Effector memory CD8-positive, alpha-beta T cell (primary cell): ENCODE measurements around the gene HTR5A.
"Not testable (repeated sequence)": the region's sequence is repeated elsewhere in the genome, so short reads cannot be mapped to it uniquely, and the experiment has no call there.

ENCODE experiments used
- ATAC-seq: fragments of 150-1000 bp; cut with Tn5 transposase; replicated peaks from 2 replicates; pipeline ENCODE4 v1.10.0; 2021; ENCODE audit warnings: mild to moderate bottlenecking, moderate library complexity
- DNase-seq, 3 experiments: peaks; one replicate each; pipeline ENCODE4 v3.0.0; 2021
- H3K27ac Mint-ChIP-seq, 2 donors: one replicate each; pipeline ENCODE4 v1.8.0; 2022; ENCODE audit warnings: mild to moderate bottlenecking in 2 of 2, mixed read lengths in 2 of 2, moderate library complexity in 2 of 2
- H3K27me3 Mint-ChIP-seq, 2 donors: one replicate each; pipeline ENCODE4 v1.8.0; 2022; ENCODE audit warnings: mixed read lengths in 2 of 2
- H3K36me3 Mint-ChIP-seq: one replicate; pipeline ENCODE4 v1.8.0; 2022; ENCODE audit warnings: mild to moderate bottlenecking, moderate library complexity, mixed read lengths; ENCODE audit not compliant: insufficient read depth
- H3K4me1 Mint-ChIP-seq, 2 donors: one replicate each; pipeline ENCODE4 v1.8.0; 2022; ENCODE audit warnings: low read depth in 2 of 2, mixed read lengths in 2 of 2
- H3K4me3 Mint-ChIP-seq, 2 donors: one replicate each; pipeline ENCODE4 v1.8.0; 2022; ENCODE audit warnings: mild to moderate bottlenecking in 2 of 2, mixed read lengths in 2 of 2, moderate library complexity in 2 of 2
- H3K9me3 Mint-ChIP-seq, 2 donors: one replicate each; pipeline ENCODE4 v1.8.0; 2022; ENCODE audit warnings: mixed read lengths in 2 of 2
- total RNA-seq, 9 experiments: gene quantifications; one replicate each; lab custom pipeline; 2026; lab: John Stamatoyannopoulos, UW

The HTR5A gene
- 0 to 0.13 (median 0) reads per million in 9 experiments for total RNA-seq

DNA sequence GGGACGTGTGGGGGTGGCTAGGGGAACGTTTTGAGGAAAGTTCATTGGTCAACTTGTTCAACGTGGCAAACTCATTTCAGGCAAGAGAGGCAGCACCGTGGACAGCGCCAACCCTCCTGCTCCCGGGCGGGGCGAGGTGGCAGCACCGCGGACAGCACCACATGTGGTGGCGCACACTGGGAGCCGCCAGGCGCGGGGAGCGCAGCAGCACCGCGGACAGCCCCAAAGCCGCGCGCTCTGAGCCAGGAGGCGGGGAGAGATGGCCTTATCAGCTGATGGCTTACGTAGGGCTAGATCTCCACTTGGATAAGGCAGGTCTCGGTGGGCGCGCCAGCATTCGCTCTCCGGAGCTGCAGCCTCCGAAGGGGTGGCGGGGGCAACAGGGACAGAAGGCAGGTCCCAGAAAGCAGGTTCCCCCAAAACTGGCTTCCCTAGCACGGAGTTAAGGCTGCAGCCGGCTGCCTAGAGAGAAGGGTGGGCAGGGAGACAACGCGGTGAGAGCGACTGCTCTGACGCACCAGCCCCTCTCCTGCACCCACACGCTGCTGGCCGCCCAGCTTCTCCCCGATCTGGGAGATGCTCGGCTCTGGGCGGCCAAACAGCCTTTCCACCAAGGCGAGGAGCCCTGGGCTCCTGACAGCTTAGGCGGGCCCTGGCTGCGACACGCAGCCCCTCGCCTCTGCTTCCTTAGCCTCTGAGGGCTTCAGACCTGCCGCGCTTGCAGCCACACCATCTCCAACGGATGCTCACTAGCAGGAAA is at the start of gene HTR5A:
Gene HTR5A, plus strand, starts transcription at position 333 of the 760 bp plus-strand sequence. CDS start 576 bp downstream, outside the sequence.
- H3K27me3 Mint-ChIP-seq, result peaks cover 48 to 72% of the 10 kb centered on the region in 2 donors

DNA sequence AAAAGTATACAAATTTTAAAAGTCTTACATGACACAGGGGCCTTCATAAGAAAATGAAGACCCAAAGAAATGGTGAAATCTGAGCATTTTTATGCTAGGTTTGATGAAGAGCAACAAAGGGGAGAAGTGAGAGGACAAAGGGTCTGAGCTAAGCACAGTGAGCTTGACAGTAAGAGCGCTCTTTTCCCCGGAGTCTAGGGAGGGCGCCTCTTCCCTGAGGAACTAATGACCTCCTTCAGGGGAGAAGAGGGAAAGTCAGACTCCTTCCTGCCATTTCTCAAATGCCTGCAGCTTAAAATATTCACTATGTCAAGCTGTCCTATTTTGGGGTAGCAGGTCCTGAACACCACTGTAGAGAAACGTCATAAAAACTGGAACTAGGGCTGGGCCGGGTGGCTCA is 49.1 kb upstream of the HTR5A start:
- Mint-ChIP-seq H3K9me3 (no peaks in the 10 kb centered on the region), H3K27me3 (peaks cover 24 to 26% of the 10 kb centered on the region in 2 donors), H3K4me3 (no peak overlapping the region), H3K4me1 (no peaks in the 10 kb centered on the region), H3K36me3 (peaks cover 3% of the 10 kb centered on the region), H3K27ac (no peak overlapping the region)
- ATAC-seq (no peak), DNase-seq (no peak)

More for the DNA sequence above, at the start of gene HTR5A:
- Mint-ChIP-seq H3K4me1 (peaks cover 0 to 5% of the 10 kb centered on the region in 2 donors), H3K27ac (no peak within 1 kb of the TSS), H3K4me3 (no peak within 1 kb of the TSS), H3K36me3 (no peaks in the 10 kb centered on the region), H3K9me3 (no peaks in the 10 kb centered on the region)
- DNase-seq, result peak; percentile 58 to 70 (median 63)
- ATAC-seq, result peak; percentile 99

DNA sequence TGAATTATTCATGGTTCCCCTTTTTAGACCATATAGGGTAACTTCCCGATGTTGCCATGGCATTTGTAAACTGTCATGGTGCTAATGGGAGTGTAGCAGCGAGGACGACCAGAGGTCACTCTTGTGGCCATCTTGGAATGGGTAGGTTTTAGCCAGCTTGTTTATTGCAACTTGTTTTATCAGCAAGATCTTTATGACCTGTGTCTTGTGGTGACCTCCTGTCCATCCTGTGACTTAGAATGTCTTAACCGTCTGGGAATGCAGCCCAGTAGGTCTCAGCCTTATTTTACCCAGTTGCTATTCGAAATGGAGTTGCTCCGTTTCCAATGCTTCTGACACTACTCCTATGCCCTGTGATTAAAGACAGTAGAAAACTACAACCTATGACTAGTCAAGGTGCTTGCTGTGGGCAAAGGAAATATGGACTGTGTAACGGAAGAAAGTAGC is 48.4 kb upstream of the HTR5A start:
- H3K4me3 Mint-ChIP-seq, result no peak overlapping the region
- no peak overlapping the region for H3K27ac Mint-ChIP-seq
- ATAC-seq (no peak), DNase-seq (no peak)
- peaks cover 3% of the 10 kb centered on the region for H3K36me3 Mint-ChIP-seq
- no peaks in the 10 kb centered on the region for H3K4me1 Mint-ChIP-seq
- no peaks in the 10 kb centered on the region for H3K9me3 Mint-ChIP-seq
- H3K27me3 Mint-ChIP-seq, result peaks cover 26% of the 10 kb centered on the region in 2 donors

DNA sequence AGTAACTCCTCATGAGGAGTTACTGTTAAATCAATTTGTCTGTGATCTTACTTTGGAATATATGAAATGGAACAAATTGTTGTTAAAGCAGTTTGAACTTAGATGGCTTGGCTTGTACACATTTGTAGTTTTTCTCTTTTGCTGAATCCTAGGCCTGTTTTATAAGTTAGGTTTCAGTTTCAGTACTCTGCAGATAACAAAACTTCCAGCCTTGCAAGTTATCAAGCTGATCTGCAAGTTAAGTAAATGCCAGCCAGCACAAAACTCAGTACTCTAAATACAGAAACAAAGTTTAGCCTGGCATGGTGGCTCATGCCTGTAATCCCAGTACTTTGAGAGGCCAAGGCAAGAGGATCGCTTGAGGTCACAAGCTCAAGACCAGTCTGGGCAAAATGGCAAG is 42.2 kb upstream of the HTR5A start:
- H3K27ac Mint-ChIP-seq, result no peak overlapping the region
- DNase-seq, result no peak
- no peak for ATAC-seq
- no peaks in the 10 kb centered on the region for H3K9me3 Mint-ChIP-seq
- H3K36me3 Mint-ChIP-seq, result no peaks in the 10 kb centered on the region
- no peak overlapping the region for H3K4me3 Mint-ChIP-seq
- H3K4me1 Mint-ChIP-seq, result no peaks in the 10 kb centered on the region
- H3K27me3 Mint-ChIP-seq, result peaks cover 23 to 29% of the 10 kb centered on the region in 2 donors

DNA sequence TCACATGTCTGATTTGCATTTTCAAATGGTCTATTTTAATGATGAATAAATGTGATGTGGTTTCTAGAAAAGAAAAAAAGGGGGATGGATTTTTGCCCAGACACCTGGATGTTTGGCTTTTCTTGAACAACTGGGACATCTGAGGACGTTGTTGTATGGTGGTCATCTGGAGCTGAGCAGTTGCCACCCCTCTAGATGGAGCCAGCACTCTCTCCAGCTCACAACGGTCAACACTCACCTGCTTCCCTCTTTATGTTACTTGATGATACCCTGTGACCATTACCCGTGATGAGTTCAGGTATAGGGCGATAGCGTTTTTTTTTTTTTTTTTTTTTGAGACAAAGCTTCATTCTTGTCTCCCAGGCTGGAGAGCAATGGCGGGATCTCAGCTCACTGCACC is 37.1 kb upstream of the HTR5A start:
- Mint-ChIP-seq H3K36me3 (no peaks in the 10 kb centered on the region), H3K9me3 (no peaks in the 10 kb centered on the region), H3K27ac (no peak overlapping the region), H3K4me1 (no peaks in the 10 kb centered on the region), H3K27me3 (peaks cover 13 to 16% of the 10 kb centered on the region in 2 donors), H3K4me3 (no peak overlapping the region)
- DNase-seq (no peak), ATAC-seq (no peak)

DNA sequence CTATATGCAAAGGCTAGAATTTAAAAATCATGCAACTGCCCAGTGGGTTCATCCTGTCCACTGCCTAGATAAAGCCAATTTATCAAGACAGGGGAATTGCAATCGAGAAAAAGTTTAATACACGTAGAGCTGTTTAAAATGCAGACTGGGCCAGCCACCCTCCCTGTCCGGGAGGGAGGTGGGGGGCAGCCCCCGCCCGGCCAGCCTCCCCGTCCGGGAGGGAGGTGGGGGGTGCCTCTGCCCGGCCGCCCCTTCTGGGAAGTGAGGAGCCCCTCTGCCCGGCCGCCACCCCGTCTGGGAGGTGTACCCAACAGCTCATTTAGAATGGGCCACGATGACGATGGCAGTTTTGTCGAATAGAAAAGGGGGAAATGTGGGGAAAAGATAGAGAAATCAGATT is 35.6 kb upstream of the HTR5A start:
- not testable (repeated sequence) for DNase-seq, H3K4me3 Mint-ChIP-seq, H3K36me3 Mint-ChIP-seq, ATAC-seq, H3K4me1 Mint-ChIP-seq, H3K27ac Mint-ChIP-seq, H3K9me3 Mint-ChIP-seq
- H3K27me3 Mint-ChIP-seq, result peaks cover 24 to 25% of the 10 kb centered on the region in 2 donors

DNA sequence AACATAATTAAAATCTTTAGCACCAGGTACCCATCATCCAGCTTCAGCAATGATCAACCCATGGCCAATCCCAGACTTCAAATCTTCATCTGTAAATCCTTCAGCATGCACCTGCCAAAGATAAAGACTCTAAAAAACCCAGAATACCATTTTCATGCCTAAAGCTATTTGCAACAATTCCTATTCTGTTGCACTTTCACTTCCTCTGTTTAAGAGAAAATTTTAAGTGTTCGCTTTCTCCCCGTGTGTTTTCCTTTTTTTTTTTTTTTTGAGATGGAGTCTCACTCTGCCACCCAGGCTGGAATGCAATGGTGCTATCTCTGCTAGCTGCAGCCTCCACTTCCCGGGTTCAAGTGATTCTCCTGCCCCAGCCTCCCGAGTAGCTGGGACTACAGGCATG is 31.8 kb upstream of the HTR5A start:
- peaks cover 37 to 47% of the 10 kb centered on the region in 2 donors for H3K27me3 Mint-ChIP-seq

DNA sequence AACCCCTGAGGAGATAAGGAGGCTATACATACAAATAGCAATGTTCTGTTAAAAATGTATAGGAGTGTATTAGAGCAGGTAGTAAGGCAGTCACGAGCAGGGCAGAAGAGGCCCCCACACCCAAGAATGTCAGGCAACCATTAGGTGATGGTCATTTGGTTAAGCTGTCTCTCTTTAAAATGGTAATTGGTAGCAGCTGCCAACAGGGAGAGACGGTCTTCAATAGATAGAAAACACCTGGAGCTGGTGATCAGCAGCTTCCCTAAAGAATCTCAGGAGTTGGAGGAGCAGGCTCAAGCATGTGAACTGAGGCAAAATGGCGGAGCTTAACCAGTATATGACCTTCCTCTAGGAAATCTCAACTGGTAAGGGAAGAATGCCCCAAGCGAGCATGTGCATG is 26.4 kb upstream of the HTR5A start:
- Mint-ChIP-seq H3K36me3 (no peaks in the 10 kb centered on the region), H3K4me3 (no peak overlapping the region), H3K9me3 (no peaks in the 10 kb centered on the region), H3K4me1 (no peaks in the 10 kb centered on the region), H3K27me3 (peaks cover 31 to 55% of the 10 kb centered on the region in 2 donors), H3K27ac (no peak overlapping the region)
- DNase-seq (no peak), ATAC-seq (no peak)

More for the DNA sequence above, 31.8 kb upstream of the HTR5A start:
- DNase-seq (no peak), ATAC-seq (no peak)
- H3K36me3 Mint-ChIP-seq, result no peaks in the 10 kb centered on the region
- H3K9me3 Mint-ChIP-seq, result no peaks in the 10 kb centered on the region
- H3K4me3 Mint-ChIP-seq, result no peak overlapping the region
- no peaks in the 10 kb centered on the region for H3K4me1 Mint-ChIP-seq
- H3K27ac Mint-ChIP-seq, result no peak overlapping the region

DNA sequence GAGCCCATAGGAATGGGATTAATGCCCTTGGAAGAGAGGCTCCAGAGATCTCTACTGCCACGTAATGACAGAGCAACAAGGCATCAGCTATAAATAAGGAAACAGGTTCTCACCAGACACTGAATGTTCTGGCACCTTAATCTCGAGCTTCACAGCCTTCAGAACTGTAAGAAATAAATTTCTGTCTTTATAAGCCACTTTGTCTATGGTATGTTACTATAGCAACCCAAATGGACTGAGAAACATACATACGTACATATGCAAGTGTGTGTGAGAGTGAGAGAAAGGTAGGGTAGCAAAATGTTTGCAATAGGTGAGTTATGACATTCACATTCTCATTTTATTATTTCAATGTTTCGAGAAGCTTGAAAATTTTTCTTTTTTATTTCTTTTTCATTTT is 22.1 kb upstream of the HTR5A start:
- DNase-seq, result no peak
- ATAC-seq, result no peak
- Mint-ChIP-seq H3K4me3 (no peak overlapping the region), H3K36me3 (no peaks in the 10 kb centered on the region), H3K9me3 (no peaks in the 10 kb centered on the region), H3K4me1 (no peaks in the 10 kb centered on the region), H3K27me3 (peaks cover 16 to 46% of the 10 kb centered on the region in 2 donors), H3K27ac (no peak overlapping the region)

DNA sequence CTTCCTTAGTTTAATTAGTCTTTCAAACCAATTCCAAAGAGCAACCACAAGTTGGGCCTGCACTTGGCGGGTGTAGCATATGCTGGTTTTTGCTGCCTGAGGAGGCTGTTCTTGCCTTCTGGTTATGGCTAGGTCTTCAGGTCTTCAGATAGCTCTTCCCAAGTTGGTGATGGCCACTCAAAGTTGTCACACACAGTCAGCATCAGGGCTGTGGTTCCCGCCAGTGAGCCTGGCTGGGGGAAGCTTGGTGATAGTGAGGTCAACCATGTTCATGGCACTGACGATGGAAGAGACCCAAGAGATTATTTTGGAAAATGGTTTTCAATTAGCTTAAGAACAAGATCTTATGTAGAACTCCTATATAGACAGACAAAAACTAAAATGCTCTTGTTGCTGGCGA is 18.8 kb upstream of the HTR5A start:
- no peaks in the 10 kb centered on the region for H3K4me1 Mint-ChIP-seq
- DNase-seq (no peak), ATAC-seq (no peak)
- H3K36me3 Mint-ChIP-seq, result no peaks in the 10 kb centered on the region
- H3K9me3 Mint-ChIP-seq, result no peaks in the 10 kb centered on the region
- H3K27me3 Mint-ChIP-seq, result peaks cover 19 to 55% of the 10 kb centered on the region in 2 donors
- H3K27ac Mint-ChIP-seq, result no peak overlapping the region
- no peak overlapping the region for H3K4me3 Mint-ChIP-seq

DNA sequence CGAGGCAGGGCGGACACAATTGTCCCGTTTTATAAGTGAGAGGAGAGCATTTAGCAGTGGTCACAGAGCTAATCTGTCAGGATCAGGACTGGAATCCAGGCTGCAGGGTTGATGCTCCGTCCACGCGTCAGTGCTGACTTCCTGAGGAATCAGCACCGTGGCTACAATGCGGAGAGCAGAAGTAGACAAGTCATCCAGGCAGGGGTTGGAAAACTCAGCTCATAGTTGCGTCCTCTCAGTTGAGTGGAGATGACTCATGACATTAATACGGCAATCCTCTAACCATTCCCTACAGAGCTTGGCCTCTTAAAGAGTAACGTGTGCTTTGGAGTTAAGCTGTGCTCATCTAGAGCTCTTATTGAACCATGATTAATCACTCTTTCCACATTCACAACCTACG is 17.1 kb upstream of the HTR5A start:
- DNase-seq, result no peak
- Mint-ChIP-seq H3K4me3 (no peak overlapping the region), H3K36me3 (no peaks in the 10 kb centered on the region), H3K9me3 (no peaks in the 10 kb centered on the region), H3K27me3 (peaks cover 32 to 71% of the 10 kb centered on the region in 2 donors), H3K4me1 (no peaks in the 10 kb centered on the region), H3K27ac (no peak overlapping the region)
- no peak for ATAC-seq

DNA sequence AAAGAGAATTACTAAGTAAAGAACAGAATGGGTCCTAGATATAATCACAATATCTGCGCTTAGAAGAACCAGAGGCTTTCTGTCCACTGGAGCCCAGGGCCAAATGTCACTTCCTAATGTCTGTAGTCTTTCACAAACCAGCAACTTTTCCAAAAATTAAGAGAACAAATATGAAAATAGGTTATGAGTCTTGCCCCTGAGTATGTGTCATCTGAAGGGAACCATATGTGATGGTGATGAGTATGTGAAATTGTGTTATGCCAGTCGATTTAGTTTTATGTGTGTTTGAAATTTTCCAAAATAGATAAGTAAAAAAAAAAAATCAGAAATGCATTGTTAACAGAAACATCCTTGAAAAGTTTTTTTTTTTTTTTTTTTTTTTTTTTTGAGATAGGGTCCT is 15.4 kb upstream of the HTR5A start:
- ATAC-seq, result no peak
- H3K4me3 Mint-ChIP-seq, result no peak overlapping the region
- peaks cover 30 to 83% of the 10 kb centered on the region in 2 donors for H3K27me3 Mint-ChIP-seq
- no peaks in the 10 kb centered on the region for H3K36me3 Mint-ChIP-seq
- H3K27ac Mint-ChIP-seq, result no peak overlapping the region
- no peaks in the 10 kb centered on the region for H3K9me3 Mint-ChIP-seq
- no peaks in the 10 kb centered on the region for H3K4me1 Mint-ChIP-seq
- no peak for DNase-seq

DNA sequence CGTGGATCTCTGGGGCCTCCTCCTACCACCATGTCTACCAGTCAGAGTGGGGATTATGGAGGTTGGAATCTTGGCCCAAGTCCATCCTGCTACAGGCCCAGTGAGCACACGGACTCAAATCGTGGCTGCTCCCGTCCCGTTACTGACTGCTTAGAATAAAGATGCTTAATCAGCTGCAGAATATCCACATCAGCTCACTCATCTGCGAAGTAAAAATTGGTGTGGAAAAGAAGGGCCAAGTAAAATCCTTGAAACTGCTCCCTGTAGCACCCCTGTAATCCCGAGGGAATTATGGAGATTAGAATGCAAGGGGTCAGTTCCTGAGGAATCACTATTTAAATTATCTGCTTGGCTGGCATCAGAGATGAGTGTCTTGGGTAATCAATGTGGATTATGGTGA is 13.0 kb upstream of the HTR5A start:
- Mint-ChIP-seq H3K9me3 (no peaks in the 10 kb centered on the region), H3K4me1 (no peaks in the 10 kb centered on the region), H3K27ac (no peak overlapping the region), H3K4me3 (no peak overlapping the region), H3K36me3 (peaks cover 3% of the 10 kb centered on the region), H3K27me3 (peaks cover 46 to 95% of the 10 kb centered on the region in 2 donors)
- ATAC-seq (no peak), DNase-seq (no peak)

DNA sequence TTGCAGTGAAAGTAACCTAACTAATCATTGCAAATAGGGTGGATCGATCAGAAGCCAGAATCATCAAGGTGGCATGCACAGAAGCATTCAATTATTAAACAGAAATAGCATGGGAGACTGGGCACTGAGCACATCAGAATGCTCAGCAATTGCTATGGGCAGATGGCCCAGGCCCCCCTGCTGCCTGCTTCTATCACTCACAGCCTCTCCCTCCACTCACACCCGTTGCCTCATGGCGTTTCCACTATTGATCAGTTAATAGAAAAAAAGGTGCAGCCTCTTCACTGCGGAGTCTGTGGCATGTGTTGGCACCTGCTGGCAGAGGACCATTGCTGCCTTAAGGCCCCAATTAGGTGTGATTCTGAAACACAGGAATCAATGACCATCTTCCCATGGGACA is 11.2 kb upstream of the HTR5A start:
- no peak for ATAC-seq
- Mint-ChIP-seq H3K4me1 (no peaks in the 10 kb centered on the region), H3K9me3 (no peaks in the 10 kb centered on the region), H3K4me3 (no peak overlapping the region), H3K27me3 (peaks cover 43 to 90% of the 10 kb centered on the region in 2 donors), H3K36me3 (peaks cover 3% of the 10 kb centered on the region), H3K27ac (no peak overlapping the region)
- no peak for DNase-seq
